Ishikawa (cell line): ENCODE results near the gene PCSK1.

Source experiments
- CREB1 ChIP-seq: IDR thresholded peaks from 2 replicates; pipeline ENCODE4 v1.6.1; 2012; ENCODE audit warnings: low read depth
- NFIC ChIP-seq: IDR thresholded peaks from 2 replicates; pipeline ENCODE4 v1.6.1; 2012
- TCF12 ChIP-seq: IDR thresholded peaks from 2 replicates; pipeline ENCODE4 v1.6.1; 2012; ENCODE audit warnings: low read depth
- TEAD4 ChIP-seq: IDR thresholded peaks from 2 replicates; pipeline ENCODE4 v1.6.1; 2012
- TF ChIP-seq, protein P1 (sequence below): IDR thresholded peaks from 2 replicates; pipeline ENCODE4 v1.6.1; 2012
- TF ChIP-seq, protein P2 (sequence below): IDR thresholded peaks from 2 replicates; pipeline ENCODE4 v1.6.1; 2012; ENCODE audit warnings: low read depth, mild to moderate bottlenecking

- no peak for TF ChIP-seq CREB1
- no peak for TF ChIP-seq TEAD4
- TF ChIP-seq NFIC, result no peak
- TF ChIP-seq TCF12, result no peak
- TF ChIP-seq, protein P1, sequence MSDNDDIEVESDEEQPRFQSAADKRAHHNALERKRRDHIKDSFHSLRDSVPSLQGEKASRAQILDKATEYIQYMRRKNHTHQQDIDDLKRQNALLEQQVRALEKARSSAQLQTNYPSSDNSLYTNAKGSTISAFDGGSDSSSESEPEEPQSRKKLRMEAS, result no peak
- TF ChIP-seq, protein P2, sequence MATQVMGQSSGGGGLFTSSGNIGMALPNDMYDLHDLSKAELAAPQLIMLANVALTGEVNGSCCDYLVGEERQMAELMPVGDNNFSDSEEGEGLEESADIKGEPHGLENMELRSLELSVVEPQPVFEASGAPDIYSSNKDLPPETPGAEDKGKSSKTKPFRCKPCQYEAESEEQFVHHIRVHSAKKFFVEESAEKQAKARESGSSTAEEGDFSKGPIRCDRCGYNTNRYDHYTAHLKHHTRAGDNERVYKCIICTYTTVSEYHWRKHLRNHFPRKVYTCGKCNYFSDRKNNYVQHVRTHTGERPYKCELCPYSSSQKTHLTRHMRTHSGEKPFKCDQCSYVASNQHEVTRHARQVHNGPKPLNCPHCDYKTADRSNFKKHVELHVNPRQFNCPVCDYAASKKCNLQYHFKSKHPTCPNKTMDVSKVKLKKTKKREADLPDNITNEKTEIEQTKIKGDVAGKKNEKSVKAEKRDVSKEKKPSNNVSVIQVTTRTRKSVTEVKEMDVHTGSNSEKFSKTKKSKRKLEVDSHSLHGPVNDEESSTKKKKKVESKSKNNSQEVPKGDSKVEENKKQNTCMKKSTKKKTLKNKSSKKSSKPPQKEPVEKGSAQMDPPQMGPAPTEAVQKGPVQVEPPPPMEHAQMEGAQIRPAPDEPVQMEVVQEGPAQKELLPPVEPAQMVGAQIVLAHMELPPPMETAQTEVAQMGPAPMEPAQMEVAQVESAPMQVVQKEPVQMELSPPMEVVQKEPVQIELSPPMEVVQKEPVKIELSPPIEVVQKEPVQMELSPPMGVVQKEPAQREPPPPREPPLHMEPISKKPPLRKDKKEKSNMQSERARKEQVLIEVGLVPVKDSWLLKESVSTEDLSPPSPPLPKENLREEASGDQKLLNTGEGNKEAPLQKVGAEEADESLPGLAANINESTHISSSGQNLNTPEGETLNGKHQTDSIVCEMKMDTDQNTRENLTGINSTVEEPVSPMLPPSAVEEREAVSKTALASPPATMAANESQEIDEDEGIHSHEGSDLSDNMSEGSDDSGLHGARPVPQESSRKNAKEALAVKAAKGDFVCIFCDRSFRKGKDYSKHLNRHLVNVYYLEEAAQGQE, result no peak
These were observed 48.1 kb upstream of the PCSK1 start for GRCh38 chr5:96481009-96481786.
